Breast epithelium (tissue), 4 donors: ENCODE results near the gene MMP25. TPM values are rescaled to one million over a fixed set of nuclear protein-coding genes. Genes with fewer than 3 reads are reported as not detected.
"Not testable (repeated sequence)": the region's sequence is repeated elsewhere in the genome, so short reads cannot be mapped to it uniquely, and the experiment has no call there.

Experiments
- DNase-seq, 2 donors: peaks; one replicate each; pipeline ENCODE4 v3.0.0-alpha.2; 2019; ENCODE audit warnings: low spot score in 2 of 2
- H3K27ac ChIP-seq, 2 donors: fragments of 200-600 bp; sonication (generic) in 1 of 2; one replicate each; pipeline ENCODE4 v1.5.1; 2016 to 2019; ENCODE audit warnings: mild to moderate bottlenecking in 1 of 2
- H3K27me3 ChIP-seq, 2 donors: fragments of 200-600 bp; sonication (generic) in 1 of 2; one replicate each; pipeline versions ENCODE4 v1.5.1 to v1.6.0; 2017 to 2019; ENCODE audit warnings: control low read depth in 1 of 2, mild to moderate bottlenecking in 1 of 2
- H3K36me3 ChIP-seq: fragments of 200-600 bp; one replicate; pipeline ENCODE4 v1.5.1; 2019
- H3K4me1 ChIP-seq, 2 donors: fragments of 200-600 bp; sonication (generic); one replicate each; pipeline ENCODE4 v1.5.1; 2016 to 2019; ENCODE audit warnings: control low read depth in 1 of 2
- H3K4me3 ChIP-seq, 3 donors: fragments of 200-600 bp; sonication (generic); 1 replicate in 2 of 3; 2 replicates in 1 of 3; pipeline ENCODE4 v1.5.1; 2016 to 2019; ENCODE audit warnings: mild to moderate bottlenecking in 3 of 3, moderate library complexity in 2 of 3
- H3K9me3 ChIP-seq, 2 donors: fragments of 200-600 bp; sonication (generic) in 1 of 2; one replicate each; pipeline ENCODE4 v1.5.1; 2016 to 2019; ENCODE audit warnings: control low read depth in 1 of 2
- POLR2A ChIP-seq: fragments of 450-650 bp; IDR thresholded peaks from one replicate; pipeline ENCODE4 v1.6.1; 2016; ENCODE audit warnings: antibody characterized with exemption, mild to moderate bottlenecking, moderate library complexity
- POLR2AphosphoS5 ChIP-seq, 3 donors: sonication (generic); formaldehyde crosslinking; IDR thresholded peaks; one replicate each; pipeline ENCODE4 v1.6.1; 2017; ENCODE audit warnings: antibody characterized with exemption in 3 of 3
- intact Hi-C: fragments of 100-400 bp; cut with DNase I; formaldehyde crosslinking; loops from one replicate; pipeline ENCODE4 v1.15.1; 2023; ENCODE audit warnings: low total_unique reads
- total RNA-seq, 3 donors: library from RNA; depleted of rRNA; stranded (reverse); fragments of >200 nt; gene quantifications; one replicate each; pipeline ENCODE4 v1.1.0, GENCODE V29; 2016
- TF ChIP-seq, protein P1 (sequence below), 3 donors: fragments of 450-650 bp; IDR thresholded peaks; one replicate each; pipeline ENCODE4 v1.5.1; 2016 to 2017; ENCODE audit warnings: antibody characterized with exemption in 3 of 3, mild to moderate bottlenecking in 3 of 3, moderate library complexity in 3 of 3

Gene MMP25
- total RNA-seq, 3 donors from 2014 or later, result 0.59 to 1.1 (median 0.98) TPM

DNA sequence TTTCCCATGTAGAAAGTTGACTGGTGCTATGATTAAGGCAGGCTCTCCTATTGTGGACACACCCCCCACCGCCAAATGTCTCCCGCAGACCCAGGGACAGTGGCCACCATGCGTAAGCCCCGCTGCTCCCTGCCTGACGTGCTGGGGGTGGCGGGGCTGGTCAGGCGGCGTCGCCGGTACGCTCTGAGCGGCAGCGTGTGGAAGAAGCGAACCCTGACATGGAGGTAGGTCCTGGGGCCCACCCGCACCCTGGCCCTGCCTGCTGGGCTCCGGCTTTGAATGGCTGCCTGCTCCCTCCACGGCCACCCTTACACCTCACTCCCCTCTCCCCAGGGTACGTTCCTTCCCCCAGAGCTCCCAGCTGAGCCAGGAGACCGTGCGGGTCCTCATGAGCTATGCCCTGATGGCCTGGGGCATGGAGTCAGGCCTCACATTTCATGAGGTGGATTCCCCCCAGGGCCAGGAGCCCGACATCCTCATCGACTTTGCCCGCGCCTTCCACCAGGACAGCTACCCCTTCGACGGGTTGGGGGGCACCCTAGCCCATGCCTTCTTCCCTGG, 3.6 kb downstream of the MMP25 start:
- DNase-seq, result no peak
- no peaks in the 10 kb centered on the region for H3K36me3 ChIP-seq
- TF ChIP-seq, protein P1, sequence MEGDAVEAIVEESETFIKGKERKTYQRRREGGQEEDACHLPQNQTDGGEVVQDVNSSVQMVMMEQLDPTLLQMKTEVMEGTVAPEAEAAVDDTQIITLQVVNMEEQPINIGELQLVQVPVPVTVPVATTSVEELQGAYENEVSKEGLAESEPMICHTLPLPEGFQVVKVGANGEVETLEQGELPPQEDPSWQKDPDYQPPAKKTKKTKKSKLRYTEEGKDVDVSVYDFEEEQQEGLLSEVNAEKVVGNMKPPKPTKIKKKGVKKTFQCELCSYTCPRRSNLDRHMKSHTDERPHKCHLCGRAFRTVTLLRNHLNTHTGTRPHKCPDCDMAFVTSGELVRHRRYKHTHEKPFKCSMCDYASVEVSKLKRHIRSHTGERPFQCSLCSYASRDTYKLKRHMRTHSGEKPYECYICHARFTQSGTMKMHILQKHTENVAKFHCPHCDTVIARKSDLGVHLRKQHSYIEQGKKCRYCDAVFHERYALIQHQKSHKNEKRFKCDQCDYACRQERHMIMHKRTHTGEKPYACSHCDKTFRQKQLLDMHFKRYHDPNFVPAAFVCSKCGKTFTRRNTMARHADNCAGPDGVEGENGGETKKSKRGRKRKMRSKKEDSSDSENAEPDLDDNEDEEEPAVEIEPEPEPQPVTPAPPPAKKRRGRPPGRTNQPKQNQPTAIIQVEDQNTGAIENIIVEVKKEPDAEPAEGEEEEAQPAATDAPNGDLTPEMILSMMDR (IDR thresholded peaks at IDR 0.05), result no peak
- TF ChIP-seq POLR2AphosphoS5 (IDR thresholded peaks at IDR 0.05) (no peak), POLR2A (no peak)
- H3K27me3 ChIP-seq, result peaks cover 5 to 26% of the 10 kb centered on the region in 2 donors
- intact Hi-C loops, result loop anchor here (10.0 kb wide), 1 partner anchor 115 kb away; no protein-coding TSS in a partner anchor
- peaks cover 6 to 7% of the 10 kb centered on the region in 2 donors for H3K4me1 ChIP-seq
- H3K4me3 ChIP-seq, result no peak overlapping the region
- no peaks in the 10 kb centered on the region for H3K9me3 ChIP-seq
- no peak overlapping the region for H3K27ac ChIP-seq

DNA sequence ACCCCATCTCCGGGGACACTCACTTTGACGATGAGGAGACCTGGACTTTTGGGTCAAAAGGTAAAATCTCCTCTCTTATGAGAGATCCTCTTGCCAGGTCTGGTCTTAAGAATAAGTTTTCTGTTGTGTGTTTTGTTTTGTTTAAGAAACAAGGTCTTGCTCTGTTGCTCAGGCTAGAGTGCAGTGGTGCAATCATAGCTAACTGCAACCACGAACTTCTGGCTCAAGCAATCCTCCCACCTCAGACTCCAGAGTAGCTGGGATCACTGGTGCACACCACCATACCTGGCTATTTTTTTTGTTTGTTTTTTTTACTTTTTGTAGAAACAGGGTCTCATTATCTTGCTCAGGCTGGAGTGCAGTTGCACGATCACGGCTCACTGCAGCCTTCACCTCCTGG, 4.1 kb downstream of the MMP25 start:
- Histone ChIP-seq H3K27ac (no peak overlapping the region), H3K9me3 (no peaks in the 10 kb centered on the region), H3K4me1 (peaks cover 6% of the 10 kb centered on the region in 2 donors), H3K36me3 (no peaks in the 10 kb centered on the region), H3K27me3 (peaks cover 5 to 21% of the 10 kb centered on the region in 2 donors), H3K4me3 (no peak overlapping the region)
- TF ChIP-seq POLR2AphosphoS5 (IDR thresholded peaks at IDR 0.05) (no peak), POLR2A (no peak)
- TF ChIP-seq, protein P1 (IDR thresholded peaks at IDR 0.05), result no peak
- intact Hi-C loops, result loop anchor here (10.0 kb wide), 1 partner anchor 114 kb away; no protein-coding TSS in a partner anchor
- no peak for DNase-seq

DNA sequence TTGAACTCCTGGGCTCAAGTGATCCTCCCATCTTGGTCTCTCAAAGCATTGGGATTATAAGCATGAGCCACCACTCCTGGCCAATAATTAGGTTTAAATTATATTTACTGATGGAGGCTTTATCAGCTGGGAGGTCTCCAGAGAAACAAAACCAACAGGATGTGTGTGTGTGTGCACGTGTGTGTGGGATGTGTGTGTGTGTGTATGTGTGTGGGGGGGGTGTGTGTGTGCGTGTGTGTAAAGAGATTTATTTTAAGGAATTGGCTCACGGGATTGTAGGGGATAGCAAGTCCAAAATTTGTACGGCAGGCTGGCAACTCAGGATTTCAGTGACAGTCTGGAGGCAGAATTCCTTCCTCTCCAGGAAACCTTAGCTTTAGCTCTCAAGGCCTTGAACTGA, 4.6 kb downstream of the MMP25 start:
- no peak overlapping the region for H3K4me3 ChIP-seq
- H3K27ac ChIP-seq, result no peak overlapping the region
- DNase-seq, result no peak
- H3K27me3 ChIP-seq, result peaks cover under 1 to 16% of the 10 kb centered on the region in 2 donors
- TF ChIP-seq POLR2AphosphoS5 (IDR thresholded peaks at IDR 0.05) (no peak), POLR2A (no peak)
- TF ChIP-seq, protein P1 (IDR thresholded peaks at IDR 0.05), result no peak
- no peaks in the 10 kb centered on the region for H3K9me3 ChIP-seq
- peaks cover under 1 to 2% of the 10 kb centered on the region in 2 donors for H3K4me1 ChIP-seq
- H3K36me3 ChIP-seq, result no peaks in the 10 kb centered on the region
- intact Hi-C loops, result loop anchor here (10.0 kb wide), 1 partner anchor 114 kb away; no protein-coding TSS in a partner anchor

DNA sequence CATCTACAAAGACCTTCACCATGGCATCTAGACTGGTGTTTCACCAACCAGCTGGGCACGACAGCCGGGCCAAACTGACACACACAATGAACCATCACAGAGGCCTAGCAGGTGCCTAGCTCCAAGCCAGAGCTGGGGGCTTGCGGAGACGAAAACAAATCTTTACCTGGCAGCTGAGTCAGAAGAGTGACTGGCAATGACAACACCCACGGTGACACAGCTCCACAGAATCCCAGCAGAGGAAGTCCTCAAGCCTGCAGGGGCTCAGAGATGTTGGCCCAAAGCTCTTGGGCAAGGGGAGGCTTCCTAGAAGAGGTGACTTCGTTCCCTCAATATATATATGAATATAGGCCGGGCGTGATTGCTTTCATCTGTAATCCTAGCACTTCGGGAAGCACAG, 5.1 kb downstream of the MMP25 start:
- no peak for DNase-seq
- Histone ChIP-seq H3K9me3 (no peaks in the 10 kb centered on the region), H3K4me3 (no peak overlapping the region), H3K4me1 (no peaks in the 10 kb centered on the region), H3K27me3 (peaks cover 0 to 11% of the 10 kb centered on the region in 2 donors), H3K36me3 (no peaks in the 10 kb centered on the region), H3K27ac (no peak overlapping the region)
- intact Hi-C loops, result loop anchor here (10.0 kb wide), 1 partner anchor 113 kb away; no protein-coding TSS in a partner anchor
- TF ChIP-seq, protein P1 (IDR thresholded peaks at IDR 0.05), result no peak
- TF ChIP-seq POLR2AphosphoS5 (IDR thresholded peaks at IDR 0.05) (no peak), POLR2A (no peak)

DNA sequence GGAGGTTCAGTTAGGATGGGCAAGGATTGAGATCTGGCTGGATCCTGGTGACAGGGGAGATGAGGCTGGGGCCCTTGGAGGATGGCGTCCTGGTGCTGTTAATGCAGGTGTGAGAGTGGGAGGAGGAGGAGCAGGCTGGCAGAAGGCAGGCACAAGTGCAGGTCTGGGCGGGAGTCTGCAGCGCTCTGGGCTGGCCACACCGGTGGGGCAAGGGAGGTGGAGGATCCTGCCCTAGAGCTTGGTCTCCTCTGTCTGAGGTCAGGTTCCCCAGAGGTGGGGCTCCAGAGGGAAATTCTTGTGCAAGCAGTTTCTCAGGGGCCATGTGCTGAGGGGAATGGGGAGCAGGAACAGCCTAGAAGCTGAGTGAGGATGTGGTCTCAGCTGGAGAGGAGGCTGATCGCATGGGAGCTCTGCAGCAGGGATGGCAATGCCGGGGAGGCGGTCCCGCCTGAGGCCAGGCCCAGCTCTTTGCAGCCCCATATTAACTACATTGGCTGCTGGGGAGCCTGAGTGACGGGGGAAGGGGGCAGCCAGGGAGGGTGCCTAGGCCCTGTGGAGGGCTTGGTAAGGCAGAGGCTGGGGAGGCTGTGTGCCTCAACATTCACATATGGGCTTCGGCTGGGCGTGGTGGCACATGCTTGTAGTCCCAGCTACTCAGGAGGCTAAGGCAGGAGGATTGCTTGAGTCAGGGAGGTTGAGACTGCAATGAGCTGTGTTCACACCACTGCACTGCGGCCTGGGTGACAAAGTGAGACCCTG, 6.4 kb downstream of the MMP25 start:
- intact Hi-C loops, result loop anchor here (10.0 kb wide), 1 partner anchor 112 kb away; no protein-coding TSS in a partner anchor
- not testable (repeated sequence) for H3K27me3 ChIP-seq, DNase-seq

DNA sequence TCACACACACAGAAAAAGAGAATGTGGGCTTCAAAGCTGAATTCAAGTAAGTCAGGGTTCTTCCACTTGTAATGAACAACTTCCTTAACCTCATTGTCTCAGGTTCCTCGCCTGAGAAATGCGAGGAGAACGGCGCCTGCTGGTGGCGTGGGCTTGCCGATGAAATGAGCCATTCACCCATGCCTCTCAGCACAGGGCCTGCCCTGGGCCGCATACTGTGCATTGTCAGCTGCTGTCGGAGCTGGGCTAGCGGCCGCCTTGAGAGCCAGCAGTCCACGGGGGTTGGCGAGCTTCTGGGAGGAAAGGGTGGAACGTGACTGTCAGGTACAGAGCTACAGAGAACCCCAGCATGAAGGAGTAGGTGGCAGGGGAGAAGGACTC, 7.0 kb downstream of the MMP25 start:
- not testable (repeated sequence) for DNase-seq, H3K27me3 ChIP-seq, H3K4me3 ChIP-seq, H3K4me1 ChIP-seq, H3K27ac ChIP-seq, H3K9me3 ChIP-seq, H3K36me3 ChIP-seq
- intact Hi-C loops, result loop anchor here (10.0 kb wide), 1 partner anchor 111 kb away; no protein-coding TSS in a partner anchor

More for the DNA sequence above, 6.4 kb downstream of the MMP25 start:
- H3K36me3 ChIP-seq, H3K27ac ChIP-seq, H3K4me3 ChIP-seq, H3K4me1 ChIP-seq, H3K9me3 ChIP-seq: not testable (repeated sequence)
